HL-60/S4 treated with retinoic acid at 250 ng/mL for 4 days and 3 days (cell line): Measurements from ENCODE around the gene ADGRL3.
"Not testable (repeated sequence)": the region's sequence is repeated elsewhere in the genome, so short reads cannot be mapped to it uniquely, and the experiment has no call there.

Source experiments
- in situ Hi-C: fragments of 300-500 bp; cut with MboI; formaldehyde crosslinking; loops from 2 replicates; pipeline ENCODE4 v1.7.0; 2022; ENCODE audit warnings: low sequenced_read_pairs

The ADGRL3 gene

DNA sequence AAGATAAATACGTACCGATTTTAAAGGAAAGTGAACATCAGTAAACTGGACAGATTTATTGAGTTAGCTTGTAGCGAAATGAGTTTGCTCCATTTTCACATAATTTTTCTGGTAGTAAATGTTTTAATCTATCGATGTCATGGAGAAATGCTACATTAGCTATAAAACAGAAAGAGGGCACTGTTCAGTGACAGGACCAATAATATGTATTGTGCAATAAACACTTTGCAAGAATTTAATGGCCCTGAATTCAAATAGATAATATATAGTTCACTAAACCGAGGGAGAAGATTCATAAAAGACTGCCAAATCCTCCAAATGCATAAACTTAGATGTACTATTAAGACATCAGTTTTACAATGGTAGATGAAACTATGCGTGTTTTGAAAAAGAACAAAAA, 516.3 kb downstream of the ADGRL3 start:
- in situ Hi-C loops: no loop called here

DNA sequence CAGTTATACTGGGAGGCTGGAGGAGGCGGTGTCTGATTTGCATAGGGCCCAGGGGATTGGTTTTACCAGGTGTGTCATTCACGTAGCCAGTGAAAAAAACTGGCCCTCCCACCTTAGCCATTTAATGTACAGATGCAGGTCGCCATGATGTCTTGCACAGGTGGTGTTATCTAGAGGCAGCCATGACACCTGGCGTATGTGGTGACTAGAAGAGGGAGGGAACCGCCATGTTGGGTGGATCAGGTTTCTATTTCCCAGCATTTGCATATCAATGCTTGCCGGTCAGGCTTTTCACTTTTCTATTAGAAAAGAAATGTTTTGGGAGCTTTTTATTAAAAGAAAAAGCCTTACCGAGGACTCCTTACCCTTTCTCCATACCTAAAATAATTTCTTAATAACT, 523.4 kb downstream of the ADGRL3 start:
- in situ Hi-C loops: no loop called here

DNA sequence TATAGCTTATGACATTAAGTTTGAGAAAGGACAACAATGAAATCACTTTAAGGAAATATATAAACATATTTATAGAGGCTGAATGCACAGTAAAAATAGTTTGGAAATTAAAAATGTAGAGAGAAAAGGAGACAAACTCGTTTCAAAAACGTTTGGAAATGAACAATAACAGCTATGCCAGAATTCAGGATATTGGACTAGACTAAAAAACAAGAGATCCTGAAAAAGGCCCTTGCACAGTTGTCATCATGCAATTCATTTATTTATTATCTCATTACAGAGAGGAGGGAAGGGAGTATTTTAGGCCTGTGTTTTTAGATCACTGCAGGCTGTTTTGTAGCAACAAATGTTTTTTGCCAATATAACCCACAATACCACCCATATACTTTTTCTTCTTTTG, 527.2 kb downstream of the ADGRL3 start:
- in situ Hi-C loops: no loop called here

DNA sequence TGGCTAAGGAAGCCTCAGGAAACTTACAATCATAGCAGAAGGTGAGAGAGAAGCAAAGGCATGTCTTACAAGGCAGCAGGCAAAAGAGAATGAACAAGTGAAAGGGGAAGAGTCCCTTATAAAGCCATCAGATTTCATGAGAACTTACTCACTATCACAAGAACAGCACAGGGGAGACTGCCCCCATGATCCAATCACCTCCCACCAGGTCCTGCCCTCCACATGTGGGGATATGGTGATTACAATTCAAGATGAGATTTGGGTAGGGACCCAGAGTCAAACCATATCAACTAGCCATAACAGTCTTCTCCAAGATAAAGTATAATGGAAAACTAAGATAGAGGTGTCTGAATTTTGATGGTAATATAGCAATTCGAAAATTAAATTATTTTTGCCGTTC, 534.3 kb downstream of the ADGRL3 start:
- in situ Hi-C loops: no loop called here

DNA sequence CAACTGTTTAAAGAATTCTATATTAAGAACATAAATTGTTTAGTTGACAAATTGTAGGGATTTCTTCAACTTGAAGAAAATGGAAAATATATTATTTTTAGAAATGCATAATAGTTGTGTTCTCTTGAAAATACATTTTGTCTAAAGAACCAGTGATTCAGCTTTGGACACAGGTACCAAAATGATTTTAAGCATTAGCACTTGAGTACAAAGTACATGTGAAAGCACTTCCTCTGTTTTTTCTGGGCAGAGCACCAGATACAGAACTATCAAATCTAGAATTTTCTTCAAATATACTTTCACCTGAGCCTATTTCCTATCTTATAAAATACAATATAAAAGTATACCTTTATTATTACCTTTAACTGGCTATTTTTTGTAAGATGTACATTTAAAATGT, 539.8 kb downstream of the ADGRL3 start:
- in situ Hi-C loops: no loop called here

DNA sequence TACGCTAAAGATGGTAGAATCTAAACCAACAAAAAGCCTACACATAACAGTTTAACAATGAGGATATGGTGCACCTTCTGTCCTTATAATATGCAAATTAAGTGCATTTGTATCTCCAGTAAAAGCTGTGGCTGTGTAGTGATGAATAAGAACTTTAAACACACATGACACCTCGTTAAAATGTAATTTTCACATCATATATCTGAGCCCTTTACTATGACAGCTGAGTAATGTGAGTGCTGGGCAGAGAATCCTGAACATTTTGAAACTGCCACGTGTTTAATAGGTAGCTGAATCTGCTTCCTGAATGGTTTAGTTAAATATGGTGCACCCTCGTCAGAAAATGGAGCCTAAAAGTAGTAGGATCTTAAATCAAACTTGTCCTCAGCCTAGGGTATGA, 540.8 kb downstream of the ADGRL3 start:
- in situ Hi-C loops: no loop called here

DNA sequence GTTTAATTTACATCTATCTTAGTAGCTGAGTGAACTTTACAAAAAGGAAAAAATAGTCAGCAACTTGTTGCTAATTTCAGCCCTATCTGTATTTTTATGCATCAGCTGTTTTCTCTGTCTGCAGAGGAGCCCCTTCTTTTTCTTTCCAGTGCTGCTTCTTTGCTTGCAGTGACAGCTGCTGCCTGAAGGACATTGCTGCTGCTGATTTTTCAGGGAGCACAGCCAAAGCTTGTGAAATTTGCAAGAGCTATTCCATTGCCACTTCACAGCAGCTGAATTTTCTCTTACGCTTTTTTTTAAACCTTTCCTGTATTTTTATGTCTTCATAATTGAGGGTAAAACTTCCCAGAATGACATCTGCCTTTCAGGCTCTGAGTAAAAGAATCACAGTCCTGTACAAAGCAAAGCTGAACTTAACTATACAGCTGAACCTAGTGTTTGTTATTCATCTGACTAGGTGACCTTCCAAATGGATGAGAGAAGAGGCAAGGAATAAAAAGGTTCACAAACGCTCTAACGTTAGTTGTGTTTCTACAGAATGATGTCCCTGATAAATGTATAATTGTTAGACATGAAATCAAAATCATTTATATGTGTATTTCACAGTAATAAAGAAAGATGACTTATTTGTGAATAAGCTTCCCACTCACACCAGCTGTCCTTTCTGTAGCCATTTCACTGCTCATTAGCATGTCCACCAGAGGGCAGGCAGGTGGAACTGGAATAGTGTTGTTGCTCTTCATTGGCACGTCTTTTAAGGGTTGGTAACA, 541.4 kb downstream of the ADGRL3 start:
- in situ Hi-C loops: no loop called here

DNA sequence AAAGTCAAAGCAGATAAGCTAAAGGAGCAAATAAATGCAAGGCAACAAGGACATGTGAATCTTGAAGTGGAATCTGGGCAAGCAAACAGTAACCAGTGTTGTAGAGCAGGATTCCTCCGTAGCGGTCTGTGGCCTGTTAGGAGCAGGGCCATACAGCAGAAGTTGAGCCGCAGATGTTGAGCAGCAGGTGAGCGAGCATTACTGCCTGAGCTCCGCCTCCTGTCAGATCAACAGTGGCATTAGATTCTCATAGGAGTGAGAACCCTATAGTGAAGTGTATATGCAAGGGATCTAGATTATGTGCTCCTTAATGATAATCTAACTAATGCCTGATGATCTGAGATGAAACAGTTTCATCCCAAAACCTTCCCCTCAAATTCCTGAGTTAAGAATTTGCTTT, 550.7 kb downstream of the ADGRL3 start:
- in situ Hi-C loops: no loop called here

DNA sequence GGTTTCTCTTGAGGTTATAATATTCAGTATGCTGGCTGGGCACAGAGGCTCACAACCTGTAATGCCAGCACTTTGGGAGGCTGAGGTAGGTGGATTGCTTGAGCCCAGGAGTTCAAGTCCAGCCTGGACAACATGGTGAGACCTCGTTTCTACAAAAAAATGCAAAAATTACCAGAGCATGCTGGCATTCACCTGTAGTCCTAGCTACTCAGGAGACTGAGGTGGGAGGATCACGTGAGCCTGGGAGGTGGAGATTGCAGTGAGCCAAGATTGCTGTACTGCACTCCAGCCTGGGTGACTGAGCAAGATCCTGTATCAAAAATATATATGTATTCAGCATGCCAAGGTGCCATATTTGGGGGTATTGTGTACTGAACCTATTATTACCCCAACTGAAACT, 552.5 kb downstream of the ADGRL3 start:
- in situ Hi-C loops: no loop called here

DNA sequence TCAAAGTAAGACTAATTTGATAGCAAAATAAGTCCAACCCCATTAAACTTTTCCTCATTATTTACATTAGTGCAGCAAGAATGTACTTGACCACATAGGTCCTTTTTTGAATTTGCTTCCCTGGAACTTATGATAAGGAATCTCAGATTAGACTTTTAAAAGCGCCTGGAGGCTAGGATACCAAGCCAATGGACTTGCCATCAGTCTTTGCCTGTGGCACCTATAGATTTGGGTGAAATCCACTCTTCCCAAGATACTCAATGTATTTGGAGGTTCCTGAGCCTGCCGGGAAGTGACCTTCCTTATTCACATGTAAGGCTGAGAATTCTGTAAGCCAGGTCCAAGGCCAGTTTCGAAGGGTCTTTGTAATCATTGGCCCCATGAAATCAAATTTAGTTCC, 553.6 kb downstream of the ADGRL3 start:
- in situ Hi-C loops: no loop called here

DNA sequence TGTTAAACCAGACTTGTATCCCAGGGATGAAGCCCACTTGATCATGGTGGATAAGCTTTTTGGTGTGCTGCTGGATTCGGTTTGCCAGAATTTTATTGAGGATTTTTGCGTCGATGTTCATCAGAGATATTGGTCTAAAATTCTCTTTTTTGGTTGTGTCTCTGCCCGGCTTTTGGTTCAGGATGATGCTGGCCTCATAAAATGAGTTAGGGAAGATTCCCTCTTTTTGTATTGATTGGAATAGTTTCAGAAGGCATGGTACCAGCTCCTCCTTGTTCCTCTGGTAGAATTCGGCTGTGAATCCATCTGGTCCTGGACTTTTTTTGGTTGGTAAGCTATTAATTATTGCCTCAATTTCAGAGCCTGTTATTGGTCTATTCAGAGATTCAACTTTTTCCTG, 556.8 kb downstream of the ADGRL3 start:
- in situ Hi-C loops: not testable (repeated sequence)

DNA sequence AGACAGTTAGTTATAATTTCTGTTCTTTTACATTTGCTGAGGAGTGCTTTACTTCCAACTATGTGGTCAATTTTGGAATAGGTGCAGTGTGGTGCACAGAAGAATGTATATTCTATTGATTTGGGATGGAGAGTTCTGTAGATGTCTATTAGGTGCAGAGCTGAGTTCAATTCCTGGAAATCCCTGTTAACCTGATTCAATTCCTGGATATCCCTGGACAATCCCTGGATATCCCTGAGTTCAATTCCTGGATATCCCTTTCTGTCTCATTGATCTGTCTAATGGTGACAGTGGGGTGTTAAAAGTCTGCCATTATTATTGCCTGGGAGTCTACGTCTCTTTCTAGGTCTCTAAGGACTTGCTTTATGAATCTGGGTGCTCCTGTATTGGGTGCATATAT, 557.9 kb downstream of the ADGRL3 start:
- in situ Hi-C loops: not testable (repeated sequence)

DNA sequence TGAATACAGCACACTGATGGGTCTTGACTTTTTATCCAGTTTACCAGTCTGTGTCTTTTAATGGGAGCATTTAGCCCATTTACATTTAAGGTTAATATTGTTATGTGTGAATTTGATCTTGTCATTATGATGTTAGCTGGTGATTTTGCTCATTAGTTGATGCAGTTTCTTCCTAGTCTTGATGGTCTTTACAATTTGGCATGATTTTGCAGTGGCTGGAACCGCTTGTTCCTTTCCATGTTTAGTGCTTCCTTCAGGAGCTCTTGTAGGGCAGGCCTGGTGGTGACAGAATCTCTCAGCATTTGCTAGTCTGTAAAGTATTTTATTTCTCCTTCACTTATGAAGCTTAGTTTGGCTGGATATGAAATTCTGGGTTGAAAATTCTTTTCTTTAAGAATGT, 558.5 kb downstream of the ADGRL3 start:
- in situ Hi-C loops: not testable (repeated sequence)

DNA sequence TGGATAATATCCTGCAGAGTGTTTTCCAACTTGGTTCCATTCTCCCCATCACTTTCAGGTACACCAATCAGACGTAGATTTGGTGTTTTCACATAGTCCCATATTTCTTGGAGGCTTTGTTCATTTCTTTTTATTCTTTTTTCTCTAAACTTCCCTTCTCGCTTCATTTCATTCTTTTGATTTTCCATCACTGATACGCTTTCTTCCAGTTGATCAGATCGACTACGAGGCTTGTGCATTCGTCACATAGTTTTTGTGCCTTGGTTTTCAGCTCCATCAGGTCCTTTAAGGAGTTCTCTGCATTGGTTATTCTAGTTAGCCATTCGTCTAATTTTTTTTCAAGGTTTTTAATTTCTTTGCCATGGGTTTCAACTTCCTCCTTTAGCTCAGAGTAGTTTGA, 559.1 kb downstream of the ADGRL3 start:
- in situ Hi-C loops: not testable (repeated sequence)

DNA sequence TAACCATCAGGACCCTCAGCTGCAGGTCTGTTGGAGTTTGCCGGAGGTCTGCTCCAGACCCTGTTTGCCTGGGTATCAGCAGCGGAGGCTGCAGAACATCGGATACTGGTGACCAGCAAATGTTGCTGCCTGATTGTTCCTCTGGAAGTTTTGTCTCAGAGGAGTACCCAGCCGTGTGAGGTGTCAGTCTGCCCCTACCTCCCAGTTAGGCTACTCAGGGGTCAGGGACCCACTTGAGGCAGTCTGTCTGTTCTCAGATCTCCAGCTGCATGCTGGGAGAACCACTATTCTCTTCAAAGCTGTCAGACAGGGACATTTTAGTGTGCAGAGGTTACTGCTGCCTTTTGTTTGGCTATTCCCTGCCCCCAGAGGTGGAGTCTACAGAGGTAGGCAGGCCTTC, 559.8 kb downstream of the ADGRL3 start:
- in situ Hi-C loops: not testable (repeated sequence)

DNA sequence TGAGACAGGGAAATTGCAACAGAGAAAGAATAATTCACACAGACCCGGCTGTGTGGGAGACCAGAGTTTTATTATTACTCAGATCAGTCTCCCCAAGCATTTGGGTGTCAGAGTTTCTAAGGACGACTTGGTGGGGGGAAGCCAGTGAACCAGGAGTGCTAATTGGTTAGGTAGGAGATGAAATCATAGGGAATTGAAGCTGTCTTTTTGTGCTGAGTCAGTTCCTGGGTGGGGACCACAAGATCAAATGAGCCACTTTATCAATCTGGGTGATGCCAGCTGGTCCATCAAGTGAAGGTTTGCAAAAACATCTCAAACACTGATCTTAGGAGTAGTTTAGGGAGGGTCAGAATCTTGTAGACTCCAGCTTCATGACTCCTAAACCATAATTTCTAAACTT, 560.7 kb downstream of the ADGRL3 start:
- in situ Hi-C loops: no loop called here

DNA sequence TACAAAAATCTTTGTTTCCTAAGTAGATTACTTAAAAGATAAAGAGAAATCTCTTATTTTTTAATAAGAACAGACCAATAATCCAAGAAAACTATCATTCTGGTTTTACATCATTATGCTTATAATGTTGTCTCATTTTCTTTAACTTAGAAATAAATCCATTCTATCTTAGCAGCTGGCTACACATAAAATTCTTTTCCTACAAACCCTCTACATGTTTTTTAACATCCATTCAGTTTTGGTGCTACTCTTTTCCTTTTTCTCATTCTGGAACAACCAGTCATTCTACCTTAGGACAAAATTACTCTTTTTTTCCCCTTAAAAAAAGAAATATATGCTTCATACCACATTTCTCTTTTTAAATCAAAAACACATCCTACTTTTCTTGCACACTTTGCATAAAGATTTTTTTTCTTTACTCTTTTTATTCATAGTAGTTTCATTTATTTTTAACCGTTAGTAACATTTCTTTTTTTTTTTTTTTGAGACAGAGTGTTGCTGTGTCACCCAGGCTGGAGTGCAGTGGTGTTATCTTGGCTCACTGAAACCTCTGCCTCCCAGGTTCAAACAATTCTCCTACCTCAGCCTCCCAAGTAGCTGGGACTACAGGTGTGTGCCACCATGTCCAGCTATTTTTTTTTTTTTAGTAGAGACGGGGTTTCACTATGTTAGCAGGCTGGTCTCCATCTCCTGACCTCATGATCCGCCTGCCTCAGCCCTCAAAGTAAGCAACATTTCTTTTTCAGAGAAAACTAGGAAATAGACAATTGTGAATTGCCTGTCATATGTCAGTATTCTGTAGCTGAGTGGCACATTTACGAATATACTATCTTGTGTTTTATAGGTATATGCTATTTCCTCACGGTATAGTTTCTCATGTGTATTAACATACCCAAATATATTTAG, 562.8 kb downstream of the ADGRL3 start:
- in situ Hi-C loops: no loop called here

DNA sequence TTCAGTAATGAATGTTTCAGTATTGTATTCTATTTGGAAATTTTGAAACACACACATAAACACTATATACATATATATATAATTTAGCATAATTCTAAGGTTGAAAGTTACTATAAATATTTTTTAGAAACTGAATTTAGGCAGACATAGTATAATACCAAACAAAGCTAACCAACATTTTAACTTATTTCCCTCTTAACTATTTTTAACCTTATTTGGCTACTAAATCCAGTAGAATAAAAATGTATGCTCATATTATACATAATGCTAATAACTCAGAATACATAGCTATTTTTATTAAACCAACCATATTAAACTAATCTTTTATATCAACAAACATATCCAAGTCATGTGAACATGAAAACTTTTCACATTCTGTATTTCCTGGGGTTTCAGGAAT, 563.6 kb downstream of the ADGRL3 start:
- in situ Hi-C loops: no loop called here

DNA sequence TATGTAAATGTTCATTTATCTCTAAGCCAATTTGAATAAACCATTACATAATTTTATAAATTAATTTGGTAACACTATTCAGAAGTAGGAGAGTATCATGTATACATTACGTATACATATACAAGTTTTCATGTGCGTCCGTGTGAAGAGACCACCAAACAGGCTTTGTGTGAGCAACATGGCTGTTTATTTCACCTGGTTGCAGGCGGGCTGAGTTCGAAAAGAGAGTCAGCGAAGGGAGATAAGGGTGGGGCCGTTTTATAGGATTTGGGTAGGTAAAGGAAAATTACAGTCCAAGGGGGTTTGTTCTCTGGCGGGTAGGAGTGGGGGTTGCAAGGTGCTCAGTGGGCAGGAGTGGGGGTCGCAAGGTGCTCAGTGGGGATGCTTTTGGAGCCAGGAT, 564.0 kb downstream of the ADGRL3 start:
- in situ Hi-C loops: not testable (repeated sequence)

DNA sequence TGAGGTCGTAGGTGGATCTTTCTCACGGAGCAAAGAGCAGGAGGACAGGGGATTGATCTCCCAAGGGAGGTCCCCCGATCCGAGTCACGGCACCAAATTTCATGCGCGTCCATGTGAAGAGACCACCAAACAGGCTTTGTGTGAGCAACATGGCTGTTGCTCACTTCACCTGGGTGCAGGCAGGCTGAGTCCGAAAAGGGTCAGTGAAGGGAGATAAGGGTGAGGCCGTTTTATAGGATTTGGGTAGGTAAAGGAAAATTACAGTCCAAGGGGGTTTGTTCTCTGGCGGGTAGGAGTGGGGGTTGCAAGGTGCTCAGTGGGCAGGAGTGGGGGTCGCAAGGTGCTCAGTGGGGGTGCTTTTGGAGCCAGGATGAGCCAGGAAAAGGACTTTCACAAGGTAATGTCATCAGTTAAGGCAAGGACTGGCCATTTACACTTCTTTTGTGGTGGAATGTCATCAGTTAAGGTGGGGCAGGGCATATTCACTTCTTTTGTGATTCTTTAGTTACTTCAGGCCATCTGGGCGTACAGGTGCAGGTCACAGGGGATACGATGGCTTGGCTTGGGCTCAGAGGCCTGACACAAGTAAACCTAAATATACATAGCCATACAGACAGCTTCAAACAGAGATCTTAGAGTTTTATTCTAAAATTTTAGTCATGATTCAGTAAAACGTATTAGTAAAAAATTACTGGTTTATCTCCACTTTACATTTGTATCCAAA, 569.5 kb downstream of the ADGRL3 start:
- in situ Hi-C loops: not testable (repeated sequence)

DNA sequence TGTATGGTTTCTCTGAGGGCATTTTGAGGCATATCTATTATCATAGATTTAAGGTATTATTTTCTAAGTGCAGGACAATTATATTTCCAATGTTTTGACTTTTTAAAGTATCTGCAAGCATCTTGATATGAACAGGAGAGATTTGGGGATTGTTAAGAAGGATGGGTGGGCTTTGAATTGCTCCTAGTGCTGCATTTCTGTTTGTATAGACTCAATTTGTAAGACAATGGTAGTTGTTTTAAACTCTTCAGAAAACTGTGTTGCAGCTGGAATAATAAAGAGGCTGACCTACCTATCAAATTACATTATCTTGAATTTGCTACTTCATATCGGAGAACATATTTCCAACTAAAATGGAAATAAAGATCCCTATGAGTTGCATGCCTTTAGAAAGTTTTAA, 570.3 kb downstream of the ADGRL3 start:
- in situ Hi-C loops: no loop called here

DNA sequence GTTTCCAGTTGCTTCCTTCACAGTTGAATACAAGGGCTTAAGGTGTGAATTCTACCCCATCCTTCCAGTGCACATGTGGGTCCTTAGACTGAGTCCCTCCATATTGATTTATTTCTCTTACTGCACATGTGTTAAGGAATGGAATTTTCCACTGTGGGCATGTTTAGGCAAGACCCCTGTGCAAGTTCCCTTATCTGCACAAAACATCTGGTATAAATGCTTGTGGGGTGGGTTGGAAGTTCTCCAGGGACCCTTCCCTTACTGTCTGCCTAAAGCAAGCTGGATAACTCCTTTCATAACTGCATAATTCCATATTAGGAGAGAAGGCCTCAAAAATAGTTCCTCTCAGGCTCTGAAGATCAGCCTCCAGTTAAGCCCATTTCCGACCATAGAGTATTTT, 570.9 kb downstream of the ADGRL3 start:
- in situ Hi-C loops: no loop called here
